CD4-positive, alpha-beta T cell treated with Interleukin-4 for 4 hours (primary cell): ENCODE data around the gene DDX46.
"Not testable (repeated sequence)": the region's sequence is repeated elsewhere in the genome, so short reads cannot be mapped to it uniquely, and the experiment has no call there.

Experiments used
- DNase-seq: peaks from one replicate; pipeline ENCODE4 v3.0.0-alpha.2; 2020

Gene DDX46

DNA sequence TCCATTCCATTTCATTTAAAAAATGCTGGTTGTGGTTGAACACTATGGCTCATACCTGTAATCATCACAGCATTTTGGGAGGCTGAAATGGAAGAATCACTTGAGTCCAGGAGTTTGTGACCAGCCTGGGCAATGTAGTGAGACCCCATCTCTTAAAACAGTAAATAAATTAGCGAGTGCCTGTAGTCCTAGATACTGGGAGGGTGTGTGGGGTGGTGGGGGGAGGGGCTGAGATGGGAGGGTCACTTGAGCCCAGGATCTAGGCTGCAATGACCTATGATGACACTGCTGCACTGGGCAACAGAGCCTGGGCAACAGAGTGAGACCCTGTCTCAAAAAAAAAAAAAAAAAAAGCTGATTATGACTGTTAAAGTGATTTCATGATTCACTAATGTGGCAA, 29.1 kb downstream of the DDX46 start:
- no peak for DNase-seq

DNA sequence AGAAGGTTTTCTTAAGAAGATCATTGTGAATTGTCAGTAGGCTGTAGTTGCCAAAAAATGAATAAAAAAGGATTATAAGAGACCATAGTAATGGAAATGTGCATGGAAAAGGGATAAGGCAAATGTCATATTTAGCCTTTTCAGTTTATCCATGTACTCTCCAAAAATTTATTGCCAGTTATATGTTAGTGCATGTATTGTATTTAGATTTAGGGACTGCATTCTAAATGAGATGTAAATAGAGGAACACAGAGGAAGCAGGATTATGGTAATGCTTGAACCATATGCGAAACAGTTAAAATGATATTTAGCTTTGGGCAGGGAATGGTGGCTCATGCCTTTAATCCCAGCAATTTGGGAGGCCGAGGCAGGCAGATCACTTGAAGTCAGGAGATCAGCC, 33.0 kb downstream of the DDX46 start:
- DNase-seq: no peak

DNA sequence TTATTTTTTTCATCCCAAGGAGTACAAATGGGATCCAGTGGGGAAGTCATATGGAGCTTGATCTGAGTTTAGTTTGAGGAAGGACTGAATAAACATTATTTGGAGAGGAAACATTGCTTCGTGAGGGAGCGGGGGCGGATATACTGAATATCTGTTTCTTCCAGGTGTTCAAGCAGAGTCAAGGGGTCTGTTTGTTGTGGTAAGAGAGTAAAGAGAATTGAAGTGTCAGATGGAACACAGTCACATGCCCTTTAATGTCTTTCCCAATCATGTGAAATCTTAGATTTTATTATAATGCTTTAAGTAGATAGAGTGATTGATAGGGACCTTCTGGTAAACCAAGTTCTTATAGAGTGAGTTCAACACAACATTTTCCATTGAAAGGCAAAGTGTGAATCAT, 33.7 kb downstream of the DDX46 start:
- DNase-seq: no peak

DNA sequence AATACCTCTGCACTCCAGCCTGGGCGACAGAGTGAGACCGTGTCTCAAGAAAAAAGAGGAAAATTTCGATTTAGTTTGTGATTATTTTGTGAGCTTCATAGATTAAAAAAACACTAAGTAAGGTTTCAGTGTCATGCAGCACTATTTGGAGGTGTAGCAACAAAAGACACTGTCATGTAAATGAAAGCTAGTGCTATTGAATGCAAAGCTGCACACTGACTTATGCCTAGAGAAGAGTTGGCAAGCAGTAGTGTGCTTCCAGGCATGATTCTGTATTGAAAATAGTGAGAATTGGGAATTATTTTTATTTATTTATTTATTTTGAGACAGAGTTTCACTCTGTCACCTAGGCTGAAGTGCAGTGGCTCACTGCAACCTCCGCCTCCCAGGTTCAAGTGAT, 34.5 kb downstream of the DDX46 start:
- DNase-seq: no peak

DNA sequence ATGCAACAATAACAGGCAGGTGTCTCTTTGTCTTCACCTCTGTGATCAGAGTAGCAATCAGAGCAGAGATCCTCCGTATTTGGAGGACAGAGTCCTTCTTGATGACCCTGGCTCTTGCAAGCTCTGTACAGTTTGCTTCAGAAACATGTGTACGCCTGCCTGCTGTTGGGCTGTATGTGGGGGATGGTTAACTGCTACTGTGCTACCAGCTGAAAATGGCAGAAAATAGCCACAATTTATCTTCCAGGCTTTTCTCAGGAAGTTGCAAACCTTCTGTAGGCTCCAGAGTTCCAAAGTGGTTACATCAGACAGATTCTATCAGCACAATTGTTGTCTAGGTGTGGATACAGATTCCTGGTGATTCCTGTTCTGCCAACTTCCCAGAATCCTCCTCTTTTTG, 35.5 kb downstream of the DDX46 start:
- no peak for DNase-seq

DNA sequence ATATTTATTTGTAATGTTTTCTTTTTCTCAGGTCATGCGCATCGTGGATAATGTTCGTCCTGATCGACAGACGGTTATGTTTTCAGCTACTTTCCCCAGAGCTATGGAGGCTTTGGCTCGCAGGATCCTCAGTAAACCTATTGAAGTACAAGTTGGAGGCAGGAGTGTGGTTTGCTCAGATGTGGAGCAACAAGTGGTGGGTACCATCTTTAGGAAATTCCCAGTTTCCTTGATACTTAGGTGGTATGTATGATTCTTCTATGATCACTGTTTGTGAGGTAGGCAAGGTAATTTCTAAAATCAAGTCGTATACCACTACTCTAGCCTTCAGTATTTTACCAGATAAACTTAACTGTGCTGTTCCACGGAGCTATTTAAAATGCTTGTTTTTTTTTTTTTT, 36.2 kb downstream of the DDX46 start:
- DNase-seq: no peak

DNA sequence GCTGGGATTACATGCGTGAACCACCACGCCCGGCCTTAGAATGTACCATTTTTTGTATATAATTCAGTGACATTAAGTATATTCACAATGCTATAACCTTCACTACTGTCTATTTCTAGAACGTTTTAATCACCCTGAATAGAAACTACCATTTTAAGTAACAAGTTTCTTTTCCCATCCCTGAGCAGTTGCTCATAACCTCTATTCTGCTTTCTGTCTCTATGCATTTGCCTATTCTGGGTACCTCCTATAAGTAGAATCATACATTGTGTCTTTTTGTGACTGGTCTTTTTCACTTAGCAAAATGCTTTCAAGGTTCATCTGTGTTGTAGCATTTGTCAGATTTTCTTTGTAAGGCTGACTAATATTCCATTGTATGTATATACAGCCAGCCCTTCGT, 39.9 kb downstream of the DDX46 start:
- no peak for DNase-seq

DNA sequence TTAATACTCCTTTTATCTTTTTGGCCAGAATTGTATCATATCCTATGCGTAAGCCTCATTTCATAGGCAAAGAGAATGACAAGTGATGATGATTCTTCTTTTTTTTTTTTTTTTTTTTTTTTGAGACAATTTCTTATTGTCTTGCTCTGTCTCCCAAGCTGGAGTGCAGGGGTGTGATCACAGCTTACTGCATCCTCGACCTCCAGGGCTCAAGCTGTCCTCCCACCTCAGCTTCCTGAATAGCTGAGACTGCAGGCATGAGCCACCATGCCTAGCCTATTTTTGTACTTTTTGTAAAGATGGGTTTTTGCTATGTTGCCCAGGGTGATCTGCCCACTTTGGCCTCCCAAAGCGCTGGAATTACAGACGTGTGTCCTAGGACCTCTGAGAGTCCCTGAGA, 45.2 kb downstream of the DDX46 start:
- DNase-seq: no peak

DNA sequence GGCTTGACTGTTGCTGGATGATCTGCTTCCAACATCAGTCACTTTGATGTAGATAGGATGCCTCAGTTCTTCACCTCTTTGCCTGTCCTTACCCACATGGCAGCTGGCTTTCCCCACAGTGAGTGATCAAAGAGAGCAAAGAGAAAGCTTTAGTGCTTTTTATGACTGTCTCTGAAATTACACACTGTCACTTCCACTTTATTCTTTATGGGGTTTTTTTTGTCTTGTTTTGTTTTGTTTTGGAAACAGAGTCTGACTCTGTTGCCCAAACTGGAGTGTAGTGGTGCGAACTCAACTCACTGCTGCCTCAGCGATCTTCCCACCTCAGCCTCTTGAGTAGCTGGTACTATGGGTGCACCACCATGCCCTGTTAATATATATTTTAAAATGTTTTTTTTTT, 54.8 kb downstream of the DDX46 start:
- peak; percentile 18 for DNase-seq

DNA sequence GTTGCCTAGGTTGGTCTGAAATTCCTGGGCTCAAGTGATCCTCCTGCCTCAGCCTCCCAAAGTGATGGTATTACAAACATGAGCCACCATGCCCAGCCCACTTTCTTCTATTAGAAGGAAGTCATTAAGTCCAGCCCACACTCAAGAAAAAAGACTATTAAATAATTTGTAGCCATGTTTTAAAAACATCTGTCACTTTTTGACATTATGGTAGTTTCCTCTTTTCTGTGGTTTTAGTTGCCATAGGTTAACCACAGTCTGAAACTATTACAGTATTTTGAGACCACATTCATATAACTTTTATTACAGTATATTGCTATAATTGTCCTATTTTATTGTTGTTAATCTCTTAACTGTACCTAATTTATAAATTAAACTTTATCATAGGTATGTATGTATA, 55.2 kb downstream of the DDX46 start:
- DNase-seq: peak; percentile 14

DNA sequence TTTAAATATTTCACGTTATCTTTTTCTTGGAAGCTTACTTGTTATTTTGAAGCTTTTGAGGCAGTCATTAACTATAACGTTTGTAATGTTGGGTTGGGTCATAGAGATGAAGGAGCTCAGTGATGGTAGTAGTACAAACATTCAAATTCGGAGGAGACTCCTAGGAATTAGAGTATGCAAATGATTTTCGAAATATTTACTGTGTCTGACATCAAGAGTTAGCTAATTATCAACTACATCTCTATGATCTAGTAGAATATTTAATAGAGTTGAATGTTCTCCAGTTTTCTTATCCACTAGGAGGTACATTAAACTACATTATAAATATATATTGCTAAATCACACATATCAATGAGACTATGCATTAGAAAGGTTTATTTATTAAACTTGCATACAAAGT, 58.4 kb downstream of the DDX46 start:
- no peak for DNase-seq

DNA sequence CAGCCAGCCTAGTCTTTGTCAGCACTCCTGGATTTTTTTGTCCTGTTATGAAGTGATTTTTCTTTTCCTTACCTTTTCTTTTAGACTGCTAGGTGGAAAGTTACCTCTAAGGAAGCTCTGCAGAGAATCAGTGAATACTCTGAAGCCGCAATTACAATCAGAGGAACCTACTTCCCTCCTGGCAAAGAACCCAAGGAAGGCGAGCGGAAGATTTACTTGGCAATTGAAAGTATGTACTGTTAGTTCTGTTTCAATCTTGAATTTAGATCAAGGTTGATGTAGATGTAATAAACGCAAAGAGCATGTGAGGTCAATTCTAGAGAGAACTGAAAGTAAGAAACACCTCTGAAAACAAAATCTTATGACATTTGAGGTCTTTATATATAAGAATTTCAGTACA, 60.2 kb downstream of the DDX46 start:
- no peak for DNase-seq

DNA sequence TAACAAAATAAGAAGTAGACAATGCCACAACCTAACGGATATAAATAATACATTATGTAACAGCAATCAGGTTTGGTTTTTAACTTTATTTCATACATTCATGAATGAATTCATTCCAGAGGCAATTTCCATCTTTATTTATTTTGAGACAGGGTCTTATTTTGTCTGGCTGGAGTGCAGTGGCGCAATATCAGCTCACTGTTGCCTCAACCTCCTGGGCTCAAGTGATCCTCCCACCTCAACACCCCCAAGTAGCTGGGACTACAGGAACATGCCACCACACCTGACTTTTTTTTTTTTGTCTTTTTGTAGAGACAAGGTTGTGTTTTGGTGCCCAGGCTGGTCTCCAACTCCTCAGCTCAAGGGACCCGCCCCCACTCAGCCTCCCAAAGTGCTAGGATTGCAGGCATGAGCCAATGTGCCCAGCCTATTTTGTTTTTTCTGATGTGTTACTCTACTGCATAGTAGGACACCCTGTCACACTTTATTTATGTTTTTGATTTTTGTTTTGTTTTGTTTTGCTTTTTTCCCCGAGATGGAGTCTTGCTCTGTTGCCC, 60.9 kb downstream of the DDX46 start:
- DNase-seq: no peak

DNA sequence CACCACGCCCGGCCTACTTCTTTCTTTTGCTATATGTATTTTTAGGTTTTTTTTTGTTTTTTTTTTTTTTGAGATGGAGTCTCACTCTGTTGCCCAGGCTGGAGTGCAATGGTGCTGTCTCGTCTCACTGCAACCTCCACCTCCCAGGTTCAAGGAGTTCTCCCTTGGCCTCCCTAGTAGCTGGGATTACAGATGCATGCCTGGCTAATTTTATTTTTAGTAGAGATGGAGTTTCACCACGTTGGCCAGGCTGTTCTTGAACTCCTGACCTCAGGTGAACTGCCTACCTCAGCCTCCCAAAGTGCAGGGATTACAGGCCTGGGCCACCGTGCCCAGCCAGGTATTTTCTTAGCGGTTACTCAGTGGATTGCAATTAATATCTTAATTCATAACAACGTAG, 63.3 kb downstream of the DDX46 start:
- DNase-seq: no peak

DNA sequence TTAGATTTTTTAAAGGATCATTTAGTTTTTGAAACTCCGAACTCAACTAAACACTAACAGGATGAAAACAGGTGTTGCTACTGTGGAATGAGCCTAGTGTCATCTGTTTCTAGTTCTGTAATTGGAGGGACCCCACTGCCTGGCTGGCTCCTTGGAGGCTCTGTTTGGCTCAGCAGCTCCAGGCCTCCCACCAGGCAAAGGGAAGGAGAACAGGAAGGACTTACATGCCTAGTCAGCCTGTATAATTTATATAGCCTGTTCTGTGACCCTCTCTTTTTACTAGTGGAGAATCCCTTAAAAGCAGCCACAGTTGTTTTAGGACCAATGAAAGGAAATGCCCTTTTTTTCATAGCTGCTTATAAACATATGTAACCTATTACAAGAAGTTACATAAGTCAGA, 66.1 kb downstream of the DDX46 start:
- DNase-seq: no peak

DNA sequence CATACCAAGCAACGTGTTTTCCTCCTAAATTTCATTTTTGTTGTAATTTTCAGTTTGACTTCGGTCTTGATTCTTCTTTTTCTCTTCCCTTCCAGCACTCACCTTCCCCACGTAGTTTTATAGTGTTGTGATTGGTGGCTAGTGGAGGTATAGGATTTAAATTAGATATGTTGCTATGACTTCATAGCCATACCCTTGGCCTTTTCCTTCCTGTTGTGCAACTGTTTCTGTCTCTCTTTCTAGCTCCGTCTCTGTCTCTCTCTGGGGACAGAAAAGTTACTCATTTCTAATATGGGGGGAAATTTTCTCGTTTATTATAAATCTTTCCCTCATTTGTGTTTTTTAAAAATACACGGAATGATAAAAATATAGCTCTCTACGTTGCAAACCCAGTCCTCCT, 66.6 kb downstream of the DDX46 start:
- no peak for DNase-seq

DNA sequence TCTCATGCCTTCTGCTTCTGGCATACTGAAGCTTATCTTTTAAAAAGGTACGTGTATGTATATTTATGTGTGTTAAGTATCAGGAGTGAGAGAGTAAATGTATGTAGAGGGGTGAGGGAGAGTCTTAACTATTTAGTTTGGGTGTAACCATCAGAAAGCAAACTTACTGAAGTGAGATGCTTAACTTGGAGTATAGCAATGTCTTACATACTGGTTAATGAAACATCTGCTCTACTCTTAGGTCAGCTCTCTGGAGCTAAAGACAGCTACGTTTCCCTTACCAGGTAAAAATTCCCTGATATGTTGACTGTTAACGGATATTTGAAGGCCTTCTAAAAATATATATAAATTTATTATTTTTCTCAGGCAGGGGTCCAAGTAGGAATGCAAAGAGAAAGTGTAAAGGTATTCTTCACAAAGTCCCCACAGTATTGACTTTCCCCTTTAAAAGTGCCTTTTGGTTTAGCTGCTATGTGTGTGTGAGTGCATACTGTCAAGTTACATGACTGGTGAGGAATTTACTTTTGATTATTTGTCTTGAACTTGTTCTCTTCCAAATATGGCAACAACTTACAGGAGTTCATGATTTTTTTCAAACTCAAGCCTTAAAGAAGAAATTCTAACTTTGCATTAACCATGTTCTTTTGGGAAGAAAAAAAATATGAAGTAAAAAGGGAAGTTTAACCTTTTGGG, 74.9 kb downstream of the DDX46 start:
- no peak for DNase-seq

DNA sequence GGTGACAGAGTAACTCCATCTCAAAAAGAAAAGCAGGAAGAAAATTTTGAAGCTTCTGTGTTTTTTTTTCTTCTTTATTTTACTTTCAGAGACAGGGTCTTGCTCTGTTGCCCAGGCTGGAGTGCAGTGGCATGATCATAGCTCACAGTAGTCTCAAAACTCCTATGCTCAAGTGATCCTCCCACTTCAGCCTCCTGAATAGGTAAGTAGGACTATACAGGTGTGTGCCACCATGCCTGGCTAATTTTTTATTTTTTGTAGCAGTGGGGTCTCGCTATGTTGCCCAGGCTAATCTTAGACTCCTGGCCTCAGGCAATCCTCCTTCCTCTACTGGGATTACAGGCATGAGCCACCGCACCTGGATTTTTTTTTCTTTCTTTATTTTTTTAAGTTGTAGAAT, 77.0 kb downstream of the DDX46 start:
- DNase-seq: no peak

DNA sequence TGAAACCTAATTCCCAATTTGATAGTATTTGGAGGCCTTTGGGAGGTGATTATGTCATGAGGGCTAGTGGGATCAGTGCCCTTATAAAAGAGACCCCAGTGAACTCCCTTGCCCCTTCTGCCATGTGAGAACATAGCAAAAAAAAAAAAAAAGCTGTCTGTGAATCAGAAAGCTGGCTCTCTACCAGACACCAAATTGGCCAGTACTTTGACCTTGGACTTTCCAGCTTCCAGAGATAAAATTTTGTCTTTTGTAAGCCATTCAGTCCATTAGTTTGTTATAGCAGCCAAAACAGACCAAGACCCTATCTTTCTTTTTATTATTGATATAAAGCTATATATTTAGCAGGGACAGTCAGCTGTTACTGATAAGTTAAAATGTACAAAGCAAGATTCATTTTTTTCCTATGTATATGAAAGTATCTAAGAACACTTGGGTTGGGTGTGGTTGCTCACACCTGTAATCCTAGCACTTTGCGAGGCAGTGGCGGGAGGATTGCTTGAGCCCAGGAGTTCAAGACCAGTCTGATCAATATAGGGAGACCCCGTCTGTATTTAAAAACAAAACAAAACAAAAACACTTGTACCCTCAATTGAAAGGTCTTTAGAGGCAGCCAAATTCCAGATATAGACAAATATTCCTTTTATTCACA, 79.1 kb downstream of the DDX46 start:
- DNase-seq: no peak

DNA sequence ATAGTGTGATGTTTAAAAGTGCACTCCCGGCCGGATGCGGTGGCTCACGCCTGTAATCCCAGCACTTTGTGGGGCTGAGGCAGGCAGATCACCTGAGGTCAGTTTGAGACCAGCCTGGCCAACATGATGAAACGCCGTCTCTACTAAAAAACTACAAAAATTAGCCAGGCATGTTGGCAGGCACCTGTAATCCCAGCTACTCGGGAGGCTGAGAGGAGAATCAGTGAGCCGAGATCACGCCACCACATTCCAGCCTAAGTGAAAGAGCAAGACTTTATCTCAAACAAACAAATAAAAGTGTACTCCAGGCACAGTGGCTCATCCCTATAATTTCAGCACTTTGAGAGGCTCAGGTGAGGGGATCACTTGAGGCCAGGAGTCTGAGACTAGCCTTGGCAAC, 79.8 kb downstream of the DDX46 start:
- not testable (repeated sequence) for DNase-seq

DNA sequence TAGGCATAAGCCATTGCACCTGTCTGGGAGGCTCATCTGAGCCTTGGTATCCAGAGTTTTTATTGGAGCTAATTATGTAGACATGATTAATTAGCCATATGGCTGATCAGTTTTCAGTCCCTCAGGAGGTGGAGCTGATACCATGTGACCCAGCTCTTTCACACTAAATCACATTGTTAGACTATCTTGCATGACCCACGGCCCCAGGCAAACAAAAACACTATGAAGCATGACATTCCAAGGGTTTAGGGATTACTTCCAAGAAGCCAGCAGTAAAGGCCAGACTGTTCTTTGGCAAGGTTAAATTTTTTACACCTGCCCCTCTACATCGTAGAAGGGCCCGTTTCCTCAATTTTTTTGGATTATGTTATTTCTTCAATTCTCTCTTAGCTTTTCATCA, 82.2 kb downstream of the DDX46 start:
- DNase-seq: no peak

DNA sequence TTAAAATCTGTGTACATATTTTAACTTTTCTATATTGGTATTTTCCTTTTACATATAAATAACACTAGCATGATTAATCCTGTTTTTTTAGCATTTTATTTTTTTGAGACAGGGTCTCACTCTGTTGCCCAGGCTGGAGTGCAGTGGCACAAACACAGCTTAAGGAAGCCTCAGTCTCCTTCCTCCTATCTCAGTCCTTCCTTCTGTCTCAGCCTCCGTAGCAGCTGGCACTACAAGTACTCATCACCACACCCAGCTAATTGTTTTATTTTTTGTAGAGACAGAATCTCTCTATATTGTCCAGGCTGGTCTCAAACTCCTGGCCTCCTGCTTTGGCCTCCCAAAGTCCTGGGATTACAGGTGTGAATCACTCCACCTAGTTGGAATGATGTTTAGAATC, 85.7 kb downstream of the DDX46 start:
- no peak for DNase-seq

DNA sequence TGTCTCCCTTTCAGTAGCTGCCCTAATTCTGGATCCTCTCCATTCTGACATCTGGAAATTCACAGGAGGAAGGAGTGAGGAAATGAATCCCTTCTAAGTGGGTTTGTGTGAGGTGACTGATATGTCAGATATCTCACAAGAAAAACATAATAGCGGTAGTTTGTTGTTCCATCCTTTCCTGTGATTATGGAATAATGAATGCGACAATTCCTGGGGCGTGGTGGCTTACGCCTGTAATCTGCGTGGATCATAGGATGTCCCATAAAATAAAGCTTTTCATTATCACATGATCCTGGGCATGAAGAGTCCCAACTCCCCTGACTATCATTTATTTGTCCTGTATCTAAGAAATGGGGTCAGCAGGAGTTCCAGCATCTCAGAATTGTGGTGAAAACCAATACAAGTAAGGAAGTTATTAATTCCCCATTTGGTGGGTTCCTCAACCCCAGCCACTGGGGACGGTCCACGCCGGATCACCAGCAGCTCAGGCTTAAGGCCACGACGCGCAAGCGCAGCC, 86.8 kb downstream of the DDX46 start:
- no peak for DNase-seq

DNA sequence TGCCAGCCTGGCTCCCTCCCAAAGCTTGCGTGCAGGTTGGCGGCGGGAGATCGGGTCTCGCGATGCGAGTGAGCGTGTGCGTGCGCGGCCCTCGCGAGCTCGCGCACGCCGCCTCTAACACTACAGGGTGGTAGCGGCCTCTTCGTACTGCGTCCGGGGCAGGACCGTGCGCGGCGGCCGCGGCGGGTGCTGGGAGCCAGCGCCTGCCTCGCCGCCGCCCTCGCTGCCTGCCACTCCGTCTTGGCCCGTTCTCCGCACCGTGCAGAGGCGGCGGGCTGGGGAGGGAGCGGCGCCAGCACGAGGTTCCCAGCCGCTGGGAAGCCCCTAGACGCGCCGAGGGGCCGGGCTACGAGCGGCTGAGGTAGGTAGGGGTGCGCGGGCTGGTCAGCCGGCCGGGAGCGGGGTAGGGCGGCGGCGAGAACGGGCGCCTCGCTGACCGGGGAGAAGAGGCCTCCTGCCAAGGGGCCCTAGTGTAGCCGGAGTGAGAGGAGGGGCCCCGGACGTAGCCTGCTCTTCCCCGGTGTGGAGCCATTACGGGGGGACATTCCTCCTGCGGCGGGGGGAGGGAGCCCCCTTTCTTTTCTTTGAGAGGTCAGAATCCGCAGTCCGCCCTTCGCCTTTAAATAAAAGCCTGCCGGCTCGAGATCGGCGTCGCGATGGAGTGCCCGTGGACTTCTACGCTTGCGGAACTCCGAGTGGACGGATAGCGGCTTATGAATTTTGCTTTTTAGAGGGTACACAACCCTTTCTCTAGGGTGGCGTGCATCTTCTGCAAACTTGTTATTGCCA, 87.5 kb downstream of the DDX46 start, which contains the start of gene C5orf24:
C5orf24 (plus strand) TSS at position 117 of the 789 bp plus-strand sequence. CDS start 8,933 bp downstream, outside the sequence.
- peak; percentile 94 for DNase-seq
